Stimulated activated CD8-positive, alpha-beta memory T cell treated with anti-CD3 and anti-CD28 coated beads, Interleukin-7, amount 100 ng/mL, for 1 hour (primary cell): ENCODE measurements around the gene LILRA2.
"Not testable (repeated sequence)": the region's sequence is repeated elsewhere in the genome, so short reads cannot be mapped to it uniquely, and the experiment has no call there.

Experiments
- DNase-seq, 2 donors: peaks; one replicate each; pipeline ENCODE4 v3.0.0-alpha.2; 2020; ENCODE audit warnings: low read depth in 2 of 2

The LILRA2 gene

DNA sequence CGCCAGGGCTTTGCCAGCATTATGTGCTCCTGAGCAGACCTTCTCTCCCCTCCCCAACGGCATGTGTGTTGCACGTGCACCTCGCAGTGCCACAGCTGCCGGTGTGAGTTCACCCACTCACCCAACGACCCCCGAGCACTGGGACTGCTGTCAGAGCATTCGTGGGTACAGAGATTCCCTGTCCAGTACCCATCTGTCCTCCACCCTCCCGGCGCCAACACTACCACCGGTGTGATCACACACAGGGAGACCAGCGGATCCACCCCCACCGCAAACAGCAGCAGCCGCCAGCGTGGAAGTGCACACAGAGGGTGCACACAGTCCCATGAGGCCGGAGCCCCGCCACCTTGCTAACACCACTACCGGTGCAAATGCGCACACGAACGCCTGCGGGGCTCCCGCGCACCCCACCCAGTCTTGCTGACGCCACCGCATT is 35.8 kb downstream of the LILRA2 start:
- no peak for DNase-seq

DNA sequence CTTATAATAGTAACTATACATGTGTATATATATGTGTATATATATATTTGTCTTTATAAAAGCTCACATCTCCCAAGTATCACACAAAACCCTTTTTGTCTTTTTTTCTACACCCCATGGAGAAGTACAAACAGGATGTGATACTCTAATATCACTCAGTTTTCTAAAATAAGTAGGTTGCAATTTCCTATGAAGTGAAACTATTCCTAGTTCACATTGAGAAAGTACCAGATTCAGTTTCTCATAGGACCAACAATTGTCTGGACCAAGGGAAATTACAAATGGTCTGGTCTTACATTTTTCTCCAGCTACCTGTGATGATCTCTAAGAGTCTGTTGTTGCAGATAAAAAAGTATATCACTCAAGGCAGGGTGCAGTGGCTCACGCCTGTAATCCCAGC is 38.8 kb downstream of the LILRA2 start:
- no peak for DNase-seq

DNA sequence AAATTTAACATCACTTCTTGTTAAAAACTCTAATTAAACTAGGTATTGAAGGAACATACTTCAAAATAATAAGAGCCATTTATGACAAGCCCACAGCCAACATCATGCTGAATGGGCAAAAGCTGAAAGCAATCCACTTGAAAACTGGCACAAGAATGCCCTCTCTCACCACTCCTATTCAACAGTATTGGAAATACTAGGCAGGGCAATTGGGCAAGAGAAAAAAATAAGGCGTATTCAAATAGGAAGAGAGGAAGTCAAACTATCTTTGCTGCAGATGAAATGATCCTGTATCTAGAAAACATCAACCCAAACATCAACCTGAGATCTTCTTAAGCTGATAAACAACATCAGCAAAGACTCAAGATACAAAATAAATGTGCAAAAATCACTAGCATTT is 41.1 kb downstream of the LILRA2 start:
- DNase-seq, result no peak

DNA sequence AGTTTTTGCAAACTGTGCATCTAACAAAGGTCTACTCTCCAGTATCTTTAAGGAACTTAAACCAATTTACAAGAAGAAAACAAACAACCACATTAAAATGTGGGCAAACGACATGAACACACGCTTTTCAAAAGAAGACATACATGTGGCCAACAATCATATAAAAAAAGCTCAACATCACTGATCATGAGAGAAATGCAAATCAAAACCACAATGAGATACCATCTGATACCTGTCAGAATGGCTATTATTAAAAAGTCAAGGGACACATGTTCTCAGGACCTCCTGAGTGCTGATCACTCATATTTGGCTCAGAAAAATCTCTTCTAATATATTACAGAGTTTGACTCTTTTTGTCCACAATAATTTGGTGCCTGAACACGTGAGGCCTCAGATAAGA is 42.5 kb downstream of the LILRA2 start:
- DNase-seq, result no peak

DNA sequence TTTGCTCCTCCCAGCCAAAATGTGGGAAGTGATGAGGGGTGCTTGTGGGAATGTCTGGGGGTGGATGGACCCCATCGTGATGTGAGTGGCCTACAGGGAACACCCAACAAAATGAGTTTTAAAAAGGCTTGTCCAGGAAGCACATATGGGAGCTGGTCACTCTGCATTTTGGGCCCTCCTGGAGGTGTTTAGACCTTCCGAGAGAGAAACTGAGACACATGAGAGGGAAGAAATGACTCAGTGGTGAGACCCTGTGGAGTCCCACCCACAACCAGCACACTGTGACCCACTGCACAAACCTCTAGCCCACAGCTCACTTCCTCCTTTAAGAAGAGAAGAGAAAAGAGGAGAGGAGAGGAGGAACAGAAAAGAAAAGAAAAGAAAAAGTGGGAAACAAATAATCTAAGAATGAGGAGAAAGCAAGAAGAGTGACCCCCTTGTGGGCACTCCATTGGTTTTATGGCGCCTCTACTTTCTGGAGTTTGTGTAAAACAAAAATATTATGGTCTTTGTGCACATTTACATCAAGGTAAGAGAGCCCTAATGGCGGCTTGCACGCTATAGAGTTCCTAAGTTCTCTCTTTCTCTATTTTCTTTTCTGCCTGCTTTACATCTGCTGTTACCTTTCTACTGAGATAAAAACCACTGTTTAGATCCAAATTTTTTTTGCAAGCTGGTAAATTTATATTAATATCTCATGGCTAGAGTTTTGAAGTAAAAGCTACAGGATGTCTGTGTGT is 43.4 kb downstream of the LILRA2 start:
- DNase-seq, result no peak

DNA sequence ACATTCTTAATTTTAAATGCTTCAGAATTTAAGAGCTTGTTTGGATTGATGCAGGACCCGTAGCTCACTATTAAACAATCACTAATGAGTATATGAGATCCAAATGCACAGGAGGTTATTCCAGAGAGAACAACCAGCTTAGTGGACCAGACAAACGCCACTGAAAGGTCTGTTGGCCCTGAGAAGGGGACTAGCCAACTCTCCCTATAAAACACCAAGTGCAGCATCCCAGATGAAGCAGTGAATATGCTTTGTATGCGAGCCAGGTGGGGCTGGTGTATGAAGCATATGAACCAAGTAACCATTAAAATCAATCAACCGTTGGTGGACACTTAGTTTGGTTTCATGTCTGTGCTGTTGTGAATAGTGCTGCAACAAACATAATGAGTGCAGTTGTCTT is 46.9 kb downstream of the LILRA2 start:
- no peak for DNase-seq

DNA sequence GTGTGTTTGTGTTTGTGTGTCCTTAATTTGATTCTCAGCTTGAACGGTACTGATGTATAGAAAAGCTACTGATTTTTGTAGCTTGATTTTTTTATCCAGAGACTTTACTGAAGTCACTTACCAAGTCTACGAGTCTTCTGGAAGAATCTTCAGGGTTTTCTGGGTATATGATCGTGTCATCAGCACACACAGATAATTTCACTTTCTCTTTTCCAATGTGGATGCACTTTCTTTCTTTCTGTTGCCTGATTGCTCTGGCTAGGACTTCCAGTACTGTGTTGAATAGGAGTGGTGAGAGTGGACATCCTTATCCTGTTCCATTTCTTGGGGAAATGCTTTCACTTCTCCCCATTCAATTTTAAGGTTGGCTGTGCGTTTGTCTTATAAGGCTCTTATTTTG is 48.8 kb downstream of the LILRA2 start:
- DNase-seq, result no peak

DNA sequence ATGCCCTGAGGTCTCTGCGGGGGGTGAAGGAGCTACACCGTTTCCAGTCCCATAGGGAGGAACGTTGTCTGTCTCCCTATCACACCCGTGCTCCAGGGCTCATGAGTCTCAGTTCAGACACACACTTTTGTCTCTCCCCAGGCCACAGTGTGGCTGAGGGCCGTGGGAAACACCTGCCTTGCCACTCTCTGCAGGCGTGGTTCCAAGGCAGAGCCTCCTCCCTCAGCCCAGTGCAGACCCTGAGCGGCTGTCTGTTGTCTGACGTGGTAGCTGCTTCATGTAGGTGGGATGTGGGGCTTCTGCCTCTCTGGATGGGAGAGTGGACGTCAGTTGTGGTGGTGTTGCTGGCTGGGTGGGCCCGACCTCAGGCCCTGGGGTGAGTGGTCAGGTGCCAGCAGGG is 50.6 kb downstream of the LILRA2 start:
- not testable (repeated sequence) for DNase-seq

DNA sequence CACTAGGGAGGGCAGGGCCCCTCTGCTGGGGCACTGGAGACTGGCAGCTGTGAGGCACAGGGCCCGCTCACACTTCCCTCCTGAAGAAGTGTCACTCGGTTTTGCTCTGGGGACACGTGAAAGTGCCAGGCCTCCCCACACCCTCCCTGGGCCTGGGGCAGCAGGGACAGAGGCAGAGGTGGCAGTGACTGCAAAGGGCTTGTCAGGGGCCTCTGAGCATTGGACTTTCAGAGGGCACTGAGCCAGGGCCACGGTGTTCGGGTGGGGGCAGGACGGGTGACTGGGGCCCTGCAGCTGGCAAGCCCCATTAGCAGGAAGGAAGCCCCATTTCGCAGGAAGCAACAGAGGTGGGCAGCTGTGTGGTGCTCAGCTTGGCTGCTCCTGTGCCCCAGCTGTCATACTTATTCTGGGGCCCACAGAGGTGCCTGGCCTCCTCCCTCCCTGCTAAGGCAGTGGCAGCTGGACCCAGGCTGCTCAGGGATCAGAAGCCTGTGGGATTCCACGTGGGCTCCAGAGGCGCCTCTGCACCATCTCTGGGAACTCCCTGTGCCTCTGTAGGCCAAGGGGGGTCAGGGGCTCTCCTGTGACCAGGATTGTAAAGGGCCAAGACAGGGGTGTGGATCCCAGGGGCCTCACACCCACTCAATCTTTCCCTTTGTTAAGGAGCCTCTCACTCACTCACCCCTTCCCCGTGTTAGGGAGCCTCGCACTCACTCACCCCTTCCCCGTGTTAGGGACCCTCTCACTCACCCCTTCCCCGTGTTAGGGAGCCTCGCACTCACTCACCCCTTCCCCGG is 51.5 kb downstream of the LILRA2 start:
- DNase-seq, result not testable (repeated sequence)

DNA sequence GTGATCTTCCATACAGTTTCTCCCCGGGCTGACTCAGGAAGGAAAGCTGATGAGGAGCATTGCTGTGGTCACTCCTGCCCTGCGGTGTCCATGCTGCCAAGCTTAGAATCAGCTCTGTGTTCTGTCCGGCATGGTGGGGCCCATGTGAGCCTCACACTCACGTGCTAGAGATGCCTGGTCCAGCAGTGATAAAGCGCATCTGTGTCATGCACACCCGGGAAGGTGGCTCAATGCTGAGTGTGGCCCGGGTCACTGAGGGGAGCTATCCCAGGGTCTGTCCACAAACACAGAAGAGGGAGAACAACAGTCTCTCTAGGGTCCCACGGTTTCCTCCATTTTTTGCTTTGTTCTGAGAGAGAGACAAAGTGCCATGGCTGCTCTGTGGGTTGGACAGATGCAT is 53.2 kb downstream of the LILRA2 start:
- no peak for DNase-seq

DNA sequence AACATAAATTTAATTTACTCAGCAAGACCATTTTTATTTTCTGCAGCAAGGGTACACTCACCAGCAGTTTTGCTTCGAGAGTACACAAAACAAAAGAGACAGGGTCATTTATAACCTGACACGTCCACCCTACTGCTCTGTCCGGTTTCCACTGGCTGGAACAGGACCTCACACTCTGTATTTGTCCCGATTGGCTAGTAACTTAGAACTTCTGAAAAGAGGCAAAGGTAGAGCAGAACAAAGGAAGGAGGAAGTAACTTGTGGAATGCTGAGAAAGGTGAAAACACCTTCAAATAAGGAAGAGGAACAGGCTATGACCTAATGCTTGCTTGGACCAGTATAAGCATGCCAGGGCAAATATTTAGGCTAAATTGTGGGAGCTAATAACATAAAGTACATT is 54.3 kb downstream of the LILRA2 start:
- DNase-seq, result not testable (repeated sequence)

DNA sequence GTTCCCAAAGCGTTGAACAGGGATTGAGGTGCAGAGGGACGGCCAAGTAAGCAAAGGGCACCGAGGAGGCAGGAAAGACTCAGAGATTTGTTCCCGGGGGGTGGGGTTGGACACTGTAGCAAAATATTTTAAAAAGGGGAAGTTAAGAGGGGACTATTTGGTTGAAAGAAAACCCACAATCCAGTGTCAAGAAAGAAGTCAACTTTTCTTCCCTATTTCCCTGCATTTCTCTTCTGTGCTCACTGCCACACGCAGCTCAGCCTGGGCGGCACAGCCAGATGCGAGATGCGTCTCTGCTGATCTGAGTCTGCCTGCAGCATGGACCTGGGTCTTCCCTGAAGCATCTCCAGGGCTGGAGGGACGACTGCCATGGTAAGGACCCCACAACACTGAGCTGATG is 56.7 kb downstream of the LILRA2 start, which contains the start of gene LILRB1:
Gene LILRB1 (plus strand): TSS at position 223 of the 400 bp plus-strand sequence. CDS start 590 bp downstream, outside the sequence.
- DNase-seq, result not testable (repeated sequence)

DNA sequence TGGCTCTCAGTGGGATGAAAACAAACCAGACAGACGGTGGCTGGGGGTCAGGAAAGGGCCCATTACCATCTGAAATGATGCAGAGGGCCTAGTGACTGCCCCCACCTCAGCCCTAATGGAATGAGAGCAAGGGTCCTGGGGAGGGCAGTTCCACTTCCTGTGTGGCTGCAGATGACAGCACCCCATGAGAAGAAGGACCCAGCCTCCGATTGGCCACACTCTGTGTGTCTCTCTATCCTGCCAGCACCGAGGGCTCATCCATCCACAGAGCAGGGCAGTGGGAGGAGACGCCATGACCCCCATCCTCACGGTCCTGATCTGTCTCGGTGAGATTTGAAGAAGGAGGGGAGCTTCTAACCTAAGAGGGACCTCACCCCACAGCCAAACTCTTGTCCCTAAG is 57.2 kb downstream of the LILRA2 start:
- DNase-seq, result no peak

DNA sequence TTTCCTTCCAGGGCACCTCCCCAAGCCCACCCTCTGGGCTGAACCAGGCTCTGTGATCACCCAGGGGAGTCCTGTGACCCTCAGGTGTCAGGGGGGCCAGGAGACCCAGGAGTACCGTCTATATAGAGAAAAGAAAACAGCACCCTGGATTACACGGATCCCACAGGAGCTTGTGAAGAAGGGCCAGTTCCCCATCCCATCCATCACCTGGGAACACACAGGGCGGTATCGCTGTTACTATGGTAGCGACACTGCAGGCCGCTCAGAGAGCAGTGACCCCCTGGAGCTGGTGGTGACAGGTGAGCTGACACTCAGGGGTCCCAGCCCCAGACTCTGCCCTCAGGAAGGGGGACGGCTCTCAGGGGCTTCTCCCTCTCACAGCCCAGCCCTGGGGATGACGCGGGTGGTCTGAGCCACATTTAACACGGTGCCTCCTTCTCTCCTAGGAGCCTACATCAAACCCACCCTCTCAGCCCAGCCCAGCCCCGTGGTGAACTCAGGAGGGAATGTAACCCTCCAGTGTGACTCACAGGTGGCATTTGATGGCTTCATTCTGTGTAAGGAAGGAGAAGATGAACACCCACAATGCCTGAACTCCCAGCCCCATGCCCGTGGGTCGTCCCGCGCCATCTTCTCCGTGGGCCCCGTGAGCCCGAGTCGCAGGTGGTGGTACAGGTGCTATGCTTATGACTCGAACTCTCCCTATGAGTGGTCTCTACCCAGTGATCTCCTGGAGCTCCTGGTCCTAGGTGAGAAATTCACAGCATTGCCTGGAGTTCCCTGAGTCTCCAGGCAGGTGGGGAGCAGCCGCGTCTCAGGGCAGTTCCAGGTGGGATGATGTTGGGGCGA is 58.1 kb downstream of the LILRA2 start:
- not testable (repeated sequence) for DNase-seq

DNA sequence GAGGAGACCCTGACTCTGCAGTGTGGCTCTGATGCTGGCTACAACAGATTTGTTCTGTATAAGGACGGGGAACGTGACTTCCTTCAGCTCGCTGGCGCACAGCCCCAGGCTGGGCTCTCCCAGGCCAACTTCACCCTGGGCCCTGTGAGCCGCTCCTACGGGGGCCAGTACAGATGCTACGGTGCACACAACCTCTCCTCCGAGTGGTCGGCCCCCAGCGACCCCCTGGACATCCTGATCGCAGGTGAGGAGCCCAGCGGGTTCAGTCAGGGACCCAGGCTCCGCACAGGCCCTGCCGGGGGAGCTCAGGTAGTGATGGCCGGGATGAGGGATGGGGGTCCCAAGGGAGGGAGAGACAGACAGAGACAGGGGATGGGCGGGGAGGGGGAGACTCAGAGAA is 58.9 kb downstream of the LILRA2 start:
- DNase-seq, result not testable (repeated sequence)

DNA sequence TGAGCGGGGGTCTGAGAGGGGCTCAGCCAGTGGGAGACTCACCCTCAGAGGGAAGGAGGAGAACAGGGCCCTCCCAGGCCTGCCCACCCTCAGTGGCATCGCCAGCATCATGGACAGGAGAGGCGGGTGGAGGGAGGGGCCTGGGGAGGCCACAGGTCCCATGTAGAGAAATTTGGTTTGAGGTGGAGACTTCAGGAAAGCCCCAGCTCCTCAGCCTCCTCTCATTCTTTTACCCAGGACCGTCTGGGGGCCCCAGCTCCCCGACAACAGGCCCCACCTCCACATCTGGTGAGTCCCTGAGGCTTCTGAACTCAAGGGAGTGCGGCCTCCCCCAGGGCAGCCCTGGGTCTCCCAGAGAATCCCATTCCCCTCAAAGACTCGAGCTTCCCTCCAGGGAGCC is 59.8 kb downstream of the LILRA2 start:
- no peak for DNase-seq

DNA sequence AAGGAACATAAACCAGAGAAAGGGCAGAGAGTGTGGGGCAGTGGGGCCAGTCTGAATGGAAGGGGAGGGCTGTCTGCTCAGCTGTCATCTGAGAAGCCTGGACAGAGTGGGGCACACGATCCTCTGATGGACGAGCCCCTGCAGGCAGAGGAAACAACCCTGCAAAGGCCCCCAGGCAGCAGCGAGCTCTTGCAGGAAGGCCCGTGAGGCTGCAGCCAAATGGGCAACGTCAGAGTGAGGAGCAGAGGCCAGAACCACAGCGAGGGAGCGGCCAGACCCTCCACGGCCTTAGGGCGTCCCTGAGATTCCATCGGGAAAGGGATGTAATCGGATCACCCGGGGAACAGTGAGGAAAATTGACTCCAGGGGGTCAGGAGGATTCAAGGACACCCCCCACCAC is 62.5 kb downstream of the LILRA2 start:
- not testable (repeated sequence) for DNase-seq

DNA sequence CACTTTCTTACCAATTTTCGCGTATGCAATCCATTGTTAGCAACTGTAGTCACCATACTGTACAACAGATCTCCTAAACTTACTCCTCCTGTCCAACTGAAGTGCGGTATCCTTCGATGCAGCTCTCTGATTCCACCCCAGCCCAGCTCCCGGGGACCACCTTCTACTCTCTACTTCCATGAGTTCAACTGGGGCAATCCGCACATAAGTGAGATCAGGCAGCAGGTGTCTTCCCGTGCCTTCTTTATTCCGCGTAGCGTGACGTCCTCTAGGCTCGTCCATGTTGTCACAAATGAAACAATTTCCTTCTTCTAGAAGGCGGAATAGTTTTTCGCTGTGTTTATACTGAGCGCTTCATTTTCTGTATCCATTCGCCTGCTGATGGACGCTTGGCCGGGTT is 65.1 kb downstream of the LILRA2 start:
- no peak for DNase-seq
